Panc1 (cell line): ENCODE results near the gene ALDH1L2. TPM values are rescaled to one million over a fixed set of nuclear protein-coding genes. Genes with fewer than 3 reads are reported as not detected.

ENCODE experiments used
- ATAC-seq: fragments of 200-7000 bp; cut with Tn5 transposase; 2 replicates; pipeline ENCODE4 v1.9.1; 2020; ENCODE audit warnings: mild to moderate bottlenecking, moderate library complexity
- BruUV-seq: library from RNA; stranded (reverse); fragments of 400-500 nt; replicated peaks from 2 replicates; lab custom pipeline; 2021; lab: Mats Ljungman, UMichigan
- CTCF ChIA-PET: fragments of 300-600 bp; sonication (Branson Sonifier 250); formaldehyde crosslinking; loops from one replicate; lab custom pipeline; 2022; ENCODE audit warnings: antibody characterized with exemption; lab: Charles Lee
- POLR2A ChIA-PET: fragments of 300-600 bp; sonication (Branson Sonifier 250); formaldehyde crosslinking; loops from one replicate; lab custom pipeline; 2022; ENCODE audit warnings: antibody characterized with exemption; lab: Charles Lee
- DNase-seq: peaks from one replicate; pipeline ENCODE4 v3.0.0-alpha.2; 2010; ENCODE audit warnings: low read depth, low spot score
- H3K27ac ChIP-seq: 2 replicates; pipeline ENCODE4 v1.5.1; 2011; ENCODE audit warnings: mild to moderate bottlenecking, low read length, inconsistent platforms
- H3K27me3 ChIP-seq: fragments of 200-500 bp; sonication (Bioruptor generic); 2 replicates; pipeline ENCODE4 v1.6.0; 2014; ENCODE audit warnings: low read length, inconsistent platforms; ENCODE audit not compliant: control insufficient read depth, insufficient read depth
- H3K36me3 ChIP-seq: fragments of 200-500 bp; sonication (Bioruptor generic); 2 replicates; pipeline ENCODE4 v1.5.1; 2014; ENCODE audit warnings: inconsistent platforms, mild to moderate bottlenecking, low read length, moderate library complexity; ENCODE audit not compliant: control insufficient read depth, insufficient read depth
- H3K4me1 ChIP-seq: 2 replicates; pipeline ENCODE4 v1.5.1; 2011; ENCODE audit warnings: inconsistent platforms, mild to moderate bottlenecking, low read length, moderate library complexity; ENCODE audit not compliant: control insufficient read depth, insufficient read depth
- H3K4me3 ChIP-seq, 2 experiments: 2 replicates each; pipeline ENCODE4 v1.5.1; 2011 to 2012; ENCODE audit warnings: low read depth in 2 of 2, low read length in 2 of 2, mild to moderate bottlenecking in 2 of 2, inconsistent platforms in 1 of 2, moderate library complexity in 1 of 2
- H3K9me3 ChIP-seq: fragments of 200-500 bp; sonication (Bioruptor generic); 2 replicates; pipeline ENCODE4 v1.5.1; 2014; ENCODE audit warnings: low read depth, mild to moderate bottlenecking, inconsistent platforms, low read length, moderate library complexity; ENCODE audit not compliant: control insufficient read depth, insufficient read depth
- CTCF ChIP-seq: fragments of 450-650 bp; IDR thresholded peaks from 2 replicates; pipeline ENCODE4 v1.5.1; 2017; ENCODE audit warnings: mild to moderate bottlenecking
- POLR2AphosphoS5 ChIP-seq: IDR thresholded peaks from 2 replicates; pipeline ENCODE4 v1.6.1; 2012; ENCODE audit warnings: mild to moderate bottlenecking, low read depth, low read length, moderate library complexity
- REST ChIP-seq, 2 experiments: IDR thresholded peaks; 2 replicates each; pipeline ENCODE4 v1.6.1; 2011 to 2012; ENCODE audit warnings: low read depth in 2 of 2, control low read depth in 1 of 2, low read length in 1 of 2, mild to moderate bottlenecking in 1 of 2, moderate library complexity in 1 of 2; ENCODE audit not compliant: insufficient read depth in 1 of 2
- SIN3A ChIP-seq: IDR thresholded peaks from 2 replicates; pipeline ENCODE4 v1.6.1; 2012; ENCODE audit warnings: low read depth, mild to moderate bottlenecking, low read length, moderate library complexity, borderline replicate concordance; ENCODE audit not compliant: insufficient read depth
- TCF7L2 ChIP-seq: IDR thresholded peaks from 2 replicates; pipeline ENCODE4 v1.6.1; 2011; ENCODE audit warnings: mild to moderate bottlenecking, low read depth, low read length, inconsistent platforms
- in situ Hi-C: cut with HindIII; loops from 2 replicates; pipeline ENCODE4 v1.10.0; 2016; ENCODE audit warnings: low sequenced_read_pairs, low pct_unique_long_range_greater_than_20kb
- intact Hi-C: fragments of 100-400 bp; cut with micrococcal nuclease; formaldehyde crosslinking; loops from one replicate; pipeline ENCODE4 v1.10.0; 2022; ENCODE audit not compliant: unreplicated experiment
- total RNA-seq: library from RNA; stranded (reverse); gene quantifications from one replicate; pipeline ENCODE4 v1.2.1, GENCODE V29; 2021; ENCODE audit not compliant: unreplicated experiment

The ALDH1L2 gene
- total RNA-seq, 1 experiment from 2014 or later = 2.2 TPM

- H3K9me3 ChIP-seq = no peaks in the 10 kb centered on the region; the same call in 1 of the 2 replicates
- ChIA-PET CTCF (no interaction called here), POLR2A (interaction anchor here (0.6 kb wide), 1 partner anchor 23 kb away, joined by 7 read pairs; no protein-coding TSS in a partner anchor)
- TF ChIP-seq SIN3A (no peak), CTCF (no peak), REST (IDR thresholded peaks at IDR 0.05; ENCODE audit: insufficient read depth in 1 of 2, low read depth in 2 of 2, low read length in 1 of 2) (no peak), POLR2AphosphoS5 (no peak), TCF7L2 (no peak)
- no peak overlapping the region for H3K4me3 ChIP-seq
- intact Hi-C loops (no loop called here), in situ Hi-C loops (no loop called here)
- BruUV-seq = no TSS peak
- no peak overlapping the region for H3K27ac ChIP-seq
- ATAC-seq (no peak), DNase-seq (no peak)
- no peaks in the 10 kb centered on the region for H3K27me3 ChIP-seq
- peaks cover 7% of the 10 kb centered on the region; the same call in 1 of the 2 replicates for H3K4me1 ChIP-seq
- H3K36me3 ChIP-seq = no peaks in the 10 kb centered on the region
These were observed 23.4 kb downstream of the ALDH1L2 start for GRCh38 chr12:105060715-105061378.

GRCh38 chr12:105057174-105057573, 27.1 kb downstream of the ALDH1L2 start:
- ChIA-PET CTCF (no interaction called here), POLR2A (no interaction called here)
- Histone ChIP-seq H3K36me3 (no peaks in the 10 kb centered on the region), H3K9me3 (no peaks in the 10 kb centered on the region; the same call in 1 of the 2 replicates), H3K4me3 (no peak overlapping the region), H3K4me1 (no peaks in the 10 kb centered on the region), H3K27me3 (no peaks in the 10 kb centered on the region), H3K27ac (no peak overlapping the region)
- no TSS peak for BruUV-seq
- intact Hi-C loops (no loop called here), in situ Hi-C loops (no loop called here)
- no peak for TF ChIP-seq SIN3A
- no peak for TF ChIP-seq REST (IDR thresholded peaks at IDR 0.05; ENCODE audit: insufficient read depth in 1 of 2, low read depth in 2 of 2, low read length in 1 of 2)
- TF ChIP-seq TCF7L2 = no peak
- TF ChIP-seq POLR2AphosphoS5 = no peak
- no peak for TF ChIP-seq CTCF
- ATAC-seq (no peak), DNase-seq (no peak)
